C4-2B (cell line): Measurements from ENCODE around the gene PTGR2.
"Not testable (repeated sequence)": the region's sequence is repeated elsewhere in the genome, so short reads cannot be mapped to it uniquely, and the experiment has no call there.

Experiments used
- H3K27ac ChIP-seq: fragments of 450-650 bp; 2 replicates; pipeline ENCODE4 v1.5.1; 2017
- CTCF ChIP-seq: fragments of 450-650 bp; conservative IDR thresholded peaks from 2 replicates; pipeline ENCODE4 v1.5.1; 2017; ENCODE audit warnings: mild to moderate bottlenecking
- ZFX ChIP-seq: fragments of 450-650 bp; IDR thresholded peaks from 2 replicates; pipeline ENCODE4 v1.6.1; 2017

PTGR2 gene

GRCh38 chr14:73824127-73824526 lies 27.5 kb upstream of the PTGR2 start:
- no peak overlapping the region for H3K27ac ChIP-seq
- no peak for TF ChIP-seq CTCF
- TF ChIP-seq ZFX: no peak

- H3K27ac ChIP-seq: no peak overlapping the region
- TF ChIP-seq CTCF (no peak), ZFX (no peak)
Measured at GRCh38 chr14:73824536-73824935, 27.1 kb upstream of the PTGR2 start.

DNA sequence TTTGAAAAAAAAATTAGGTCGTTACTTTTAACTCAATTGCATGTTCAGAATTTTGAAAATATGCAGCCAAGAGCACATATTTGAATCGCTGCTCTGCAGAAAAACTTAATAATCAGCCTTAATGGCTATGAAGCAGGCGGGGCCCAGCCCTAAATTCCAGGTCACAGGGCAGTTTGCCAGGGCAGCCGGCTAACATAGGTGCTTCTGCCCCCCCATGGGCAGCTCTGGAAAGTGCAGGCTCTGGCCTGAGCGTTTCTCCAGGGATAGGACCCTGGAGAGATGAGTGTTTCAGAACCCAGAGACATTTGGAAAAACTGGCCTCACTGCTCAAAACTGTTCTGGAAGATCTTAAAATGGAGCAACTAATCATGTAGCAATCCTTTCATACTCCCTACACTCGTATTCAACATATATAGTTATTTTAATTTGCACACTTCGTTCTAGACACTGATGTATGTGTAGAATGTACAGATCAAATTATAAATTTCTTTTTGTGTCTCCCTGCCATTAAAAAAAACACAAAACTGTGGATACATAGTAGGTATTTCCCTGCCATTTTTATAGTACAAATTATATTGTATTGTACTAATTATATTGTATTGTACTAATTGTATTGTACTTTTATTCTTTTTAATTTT lies 26.0 kb upstream of the PTGR2 start:
- no peak overlapping the region for H3K27ac ChIP-seq
- TF ChIP-seq CTCF (peak; percentile 96), ZFX (no peak)

GRCh38 chr14:73827190-73827589 lies 24.4 kb upstream of the PTGR2 start:
- not testable (repeated sequence) for H3K27ac ChIP-seq

- TF ChIP-seq CTCF (no peak), ZFX (no peak)
- no peak overlapping the region for H3K27ac ChIP-seq
Measured at GRCh38 chr14:73829071-73829470, 22.6 kb upstream of the PTGR2 start.

GRCh38 chr14:73829526-73830431 lies 21.9 kb upstream of the PTGR2 start:
- TF ChIP-seq ZFX: no peak
- no peak overlapping the region for H3K27ac ChIP-seq

GRCh38 chr14:73833034-73833433 lies 18.6 kb upstream of the PTGR2 start:
- TF ChIP-seq CTCF: no peak
- TF ChIP-seq ZFX: no peak

GRCh38 chr14:73833530-73834260 lies 17.9 kb upstream of the PTGR2 start:
- TF ChIP-seq ZFX: no peak
- TF ChIP-seq CTCF: no peak
- H3K27ac ChIP-seq: no peak overlapping the region

More at GRCh38 chr14:73833034-73833433, 18.6 kb upstream of the PTGR2 start:
- H3K27ac ChIP-seq: no peak overlapping the region
